IMR-90 (cell line): ENCODE results near the gene PTPRG. TPM values are rescaled to one million over a fixed set of nuclear protein-coding genes. Genes with fewer than 3 reads are reported as not detected.

Experiments used
- ATAC-seq: fragments of 200-7000 bp; cut with Tn5 transposase; 2 replicates; pipeline ENCODE4 v1.9.1; 2020; ENCODE audit warnings: low read depth, mild to moderate bottlenecking, moderate library complexity
- BruUV-seq: library from RNA; stranded (reverse); fragments of 400-500 nt; replicated peaks from 2 replicates; lab custom pipeline; 2021; lab: Mats Ljungman, UMichigan
- CTCF ChIA-PET: fragments of 300-600 bp; formaldehyde crosslinking; extraction: SDS; loops from one replicate; lab custom pipeline; 2021; ENCODE audit warnings: antibody characterized with exemption; lab: Yijun Ruan, JAX
- POLR2A ChIA-PET: fragments of 300-600 bp; sonication (Branson Sonifier 250); formaldehyde crosslinking; loops from one replicate; lab custom pipeline; 2022; ENCODE audit warnings: antibody characterized with exemption; ENCODE audit not compliant: unreplicated experiment; lab: Charles Lee
- DNase-seq: peaks from one replicate; pipeline ENCODE4 v3.0.0; 2013
- H2AFZ ChIP-seq: replicated peaks from 2 replicates; pipeline ENCODE3; 2013; ENCODE audit warnings: low read length, mild to moderate bottlenecking; ENCODE audit not compliant: poor library complexity
- H2AK5ac ChIP-seq: 2 replicates; pipeline ENCODE4 v1.6.1; 2013; ENCODE audit warnings: low read depth, low read length, inconsistent platforms
- H2AK9ac ChIP-seq: replicated peaks from 2 replicates; pipeline ENCODE3; 2013; ENCODE audit warnings: mild to moderate bottlenecking, low read depth, low read length, moderate library complexity; ENCODE audit not compliant: poor library complexity
- H2BK120ac ChIP-seq: 2 replicates; pipeline ENCODE4 v1.6.1; 2013; ENCODE audit warnings: low read depth, low read length, inconsistent platforms
- H2BK15ac ChIP-seq: 3 replicates; pipeline ENCODE4 v1.6.1; 2013; ENCODE audit warnings: low read depth, low read length, inconsistent platforms
- H2BK20ac ChIP-seq: 2 replicates; pipeline ENCODE4 v1.6.1; 2013; ENCODE audit warnings: low read depth, mild to moderate bottlenecking, inconsistent platforms, low read length, moderate library complexity
- H2BK5ac ChIP-seq: 2 replicates; pipeline ENCODE4 v1.6.1; 2013; ENCODE audit warnings: mild to moderate bottlenecking, low read depth, low read length, inconsistent platforms; ENCODE audit not compliant: poor library complexity, severe bottlenecking
- H3K14ac ChIP-seq: replicated peaks from 2 replicates; pipeline ENCODE4 v1.6.1; 2013; ENCODE audit warnings: low read depth, low read length, inconsistent platforms
- H3K18ac ChIP-seq: 2 replicates; pipeline ENCODE4 v1.6.1; 2013; ENCODE audit warnings: low read depth, low read length, control low read depth
- H3K23ac ChIP-seq: 2 replicates; pipeline ENCODE4 v1.6.1; 2013; ENCODE audit warnings: low read depth, low read length, inconsistent platforms
- H3K27ac ChIP-seq: 2 replicates; pipeline ENCODE4 v1.5.1; 2013; ENCODE audit warnings: mild to moderate bottlenecking, control low read depth, low read length; ENCODE audit not compliant: insufficient read depth
- H3K27me3 ChIP-seq: 2 replicates; pipeline ENCODE4 v1.6.1; 2013; ENCODE audit warnings: low read length; ENCODE audit not compliant: control insufficient read depth, insufficient read depth
- H3K36me3 ChIP-seq: 2 replicates; pipeline ENCODE4 v1.6.1; 2013; ENCODE audit warnings: low read length, mixed read lengths; ENCODE audit not compliant: control insufficient read depth, insufficient read depth
- H3K4ac ChIP-seq: 2 replicates; pipeline ENCODE4 v1.6.1; 2013; ENCODE audit warnings: low read depth, low read length, inconsistent platforms
- H3K4me1 ChIP-seq: 2 replicates; pipeline ENCODE4 v1.6.1; 2013; ENCODE audit warnings: low read length, mixed read lengths; ENCODE audit not compliant: control insufficient read depth, insufficient read depth
- H3K4me2 ChIP-seq: 2 replicates; pipeline ENCODE4 v1.6.1; 2013; ENCODE audit warnings: low read depth, mild to moderate bottlenecking, control low read depth, low read length, moderate library complexity
- H3K4me3 ChIP-seq: 2 replicates; pipeline ENCODE4 v1.5.1; 2013; ENCODE audit warnings: low read depth, mild to moderate bottlenecking, control low read depth, low read length, moderate library complexity; ENCODE audit not compliant: insufficient read depth
- H3K56ac ChIP-seq: 2 replicates; pipeline ENCODE4 v1.6.1; 2013; ENCODE audit warnings: low read length, inconsistent platforms; ENCODE audit not compliant: insufficient read depth; ENCODE audit errors: extremely low read depth
- H3K79me1 ChIP-seq, 2 experiments: 2 replicates each; pipeline ENCODE4 v1.6.1; 2013; ENCODE audit warnings: low read length in 2 of 2, inconsistent platforms in 1 of 2, low read depth in 1 of 2
- H3K9ac ChIP-seq: 2 replicates; pipeline ENCODE4 v1.6.1; 2013; ENCODE audit warnings: low read depth, low read length, control low read depth
- H3K9me1 ChIP-seq: 2 replicates; pipeline ENCODE4 v1.6.1; 2013; ENCODE audit warnings: low read length, inconsistent platforms; ENCODE audit not compliant: insufficient read depth
- H3K9me3 ChIP-seq: 2 replicates; pipeline ENCODE4 v1.6.1; 2013; ENCODE audit warnings: low read length; ENCODE audit not compliant: control insufficient read depth, insufficient read depth
- H4K20me1 ChIP-seq: 2 replicates; pipeline ENCODE4 v1.6.1; 2013; ENCODE audit warnings: low read length, inconsistent platforms; ENCODE audit not compliant: insufficient read depth
- H4K5ac ChIP-seq: 2 replicates; pipeline ENCODE4 v1.6.1; 2013; ENCODE audit warnings: mild to moderate bottlenecking, low read depth, low read length, control low read depth
- H4K8ac ChIP-seq, 2 experiments: 2 replicates each; pipeline ENCODE4 v1.6.1; 2013; ENCODE audit warnings: low read depth in 2 of 2, low read length in 2 of 2, control low read depth in 1 of 2, inconsistent platforms in 1 of 2
- H4K91ac ChIP-seq: 2 replicates; pipeline ENCODE4 v1.6.1; 2013; ENCODE audit warnings: low read depth, low read length, inconsistent platforms; ENCODE audit not compliant: insufficient read depth
- BHLHE40 ChIP-seq: fragments of 150-350 bp; IDR thresholded peaks from 2 replicates; pipeline ENCODE4 v1.6.1; 2016; ENCODE audit warnings: mild to moderate bottlenecking, low read depth, low read length
- CEBPB ChIP-seq: IDR thresholded peaks from 2 replicates; pipeline ENCODE4 v1.6.1; 2012; ENCODE audit warnings: low read depth, low read length, improper control_type of control experiment
- CHD1 ChIP-seq: IDR thresholded peaks from 2 replicates; pipeline ENCODE4 v1.6.1; 2012; ENCODE audit warnings: low read depth, low read length, improper control_type of control experiment
- FOS ChIP-seq: fragments of 150-350 bp; IDR thresholded peaks from 2 replicates; pipeline ENCODE4 v1.6.1; 2016; ENCODE audit warnings: low read depth, low read length
- MAFK ChIP-seq: IDR thresholded peaks from 2 replicates; pipeline ENCODE4 v1.6.1; 2012; ENCODE audit warnings: low read depth, low read length, improper control_type of control experiment
- MAZ ChIP-seq: IDR thresholded peaks from 2 replicates; pipeline ENCODE4 v1.6.1; 2012; ENCODE audit warnings: low read depth, mild to moderate bottlenecking, low read length, improper control_type of control experiment, moderate library complexity, borderline replicate concordance
- NFE2L2 ChIP-seq: fragments of 150-350 bp; IDR thresholded peaks from 2 replicates; pipeline ENCODE4 v1.6.1; 2016; ENCODE audit warnings: low read depth, mild to moderate bottlenecking, low read length
- POLR2A ChIP-seq: IDR thresholded peaks from 2 replicates; pipeline ENCODE4 v1.6.1; 2012; ENCODE audit warnings: mild to moderate bottlenecking, low read depth, low read length
- RAD21 ChIP-seq: IDR thresholded peaks from 2 replicates; pipeline ENCODE4 v1.6.1; 2012; ENCODE audit warnings: low read length, improper control_type of control experiment
- RCOR1 ChIP-seq: IDR thresholded peaks from 2 replicates; pipeline ENCODE4 v1.6.1; 2012; ENCODE audit warnings: mild to moderate bottlenecking, low read length, improper control_type of control experiment; ENCODE audit not compliant: insufficient replicate concordance
- RFX5 ChIP-seq: IDR thresholded peaks from 2 replicates; pipeline ENCODE4 v1.8.0; 2012; ENCODE audit warnings: low read depth, mild to moderate bottlenecking, low read length, moderate library complexity
- SMC3 ChIP-seq: fragments of 150-350 bp; IDR thresholded peaks from 2 replicates; pipeline ENCODE4 v1.6.1; 2016; ENCODE audit warnings: low read depth, mild to moderate bottlenecking, antibody characterized with exemption, low read length, moderate library complexity
- WGBS, 2 experiments: methylation state at CpG; one replicate each; pipeline versions ENCODE4 v1.1.5 to v1.1.7; 2013; ENCODE audit warnings: missing lambda C conversion rate in 2 of 2; ENCODE audit not compliant: insufficient read length in 1 of 2; ENCODE audit errors: extremely low coverage in 2 of 2; 5-methylcytosine and 5-hydroxymethylcytosine counted together
- dilution Hi-C: fragments of 300-500 bp; cut with HindIII; formaldehyde crosslinking; loops from one replicate; pipeline ENCODE4 v1.14.3; 2018; ENCODE audit warnings: low sequenced_read_pairs; ENCODE audit not compliant: unreplicated experiment
- in situ Hi-C: fragments of 300-500 bp; cut with MboI; formaldehyde crosslinking; loops from 3 replicates; pipeline ENCODE4 v1.14.3; 2019; ENCODE audit warnings: low sequenced_read_pairs, inconsistent platforms, mixed read lengths
- intact Hi-C: fragments of 100-400 bp; cut with micrococcal nuclease; formaldehyde crosslinking; loops from 2 replicates; pipeline ENCODE4 v1.10.0; 2022
- polyA plus RNA-seq, 3 experiments: library from polyadenylated mRNA; depleted of rRNA; stranded (reverse); fragments of >200 nt; gene quantifications; 2 replicates each; pipeline ENCODE4 v1.2.3, GENCODE V29; 2012; ENCODE audit warnings: low replicate concordance in 1 of 3
- total RNA-seq: library from RNA; depleted of rRNA; stranded (reverse); fragments of >200 nt; gene quantifications from 2 replicates; pipeline ENCODE4 v1.2.3, GENCODE V29; 2012
- TF ChIP-seq, protein P1 (sequence below): conservative IDR thresholded peaks from 2 replicates; pipeline ENCODE4 v1.5.1; 2012; ENCODE audit warnings: mild to moderate bottlenecking, low read depth, low read length, improper control_type of control experiment
- TF ChIP-seq, protein P2 (sequence below): fragments of 150-350 bp; IDR thresholded peaks from 2 replicates; pipeline ENCODE4 v1.6.1; 2016; ENCODE audit warnings: low read depth, mild to moderate bottlenecking, low read length, moderate library complexity, borderline replicate concordance
- TF ChIP-seq, protein P3 (sequence below): fragments of 150-350 bp; IDR thresholded peaks from 2 replicates; pipeline ENCODE4 v1.6.1; 2017; ENCODE audit warnings: mild to moderate bottlenecking, antibody characterized with exemption, low read length, low read depth

The PTPRG gene
- total and polyA plus RNA-seq, 2 of the 4 experiments (the other 2 are of a cell fraction) = 7.7 to 31.0 TPM

- no peaks in the 10 kb centered on the region for H3K4me1 ChIP-seq
- no peak overlapping the region for H3K4me2 ChIP-seq
- CTCF ChIA-PET = interaction anchor here (0.5 to 1.1 kb wide), 2 partner anchors 9 to 591 kb away, joined by 3 to 4 read pairs; no protein-coding TSS in a partner anchor
- no peak overlapping the region for H3K18ac ChIP-seq
- no peaks in the 10 kb centered on the region for H3K9me3 ChIP-seq
- peaks cover 15% of the 10 kb centered on the region for H3K36me3 ChIP-seq
- no peak overlapping the region for H4K8ac ChIP-seq
- in situ Hi-C loops = no loop called here
- H3K27me3 ChIP-seq = no peaks in the 10 kb centered on the region
- ATAC-seq = no peak
- no peak for DNase-seq
- H3K27ac ChIP-seq = no peak overlapping the region
- TF ChIP-seq RFX5 (no peak), MAFK (no peak), SMC3 (no peak), CHD1 (no peak), BHLHE40 (no peak), CEBPB (no peak), FOS (no peak), MAZ (no peak), NFE2L2 (no peak), RAD21 (no peak), RCOR1 (no peak), POLR2A (no peak)
- TF ChIP-seq, protein P1, sequence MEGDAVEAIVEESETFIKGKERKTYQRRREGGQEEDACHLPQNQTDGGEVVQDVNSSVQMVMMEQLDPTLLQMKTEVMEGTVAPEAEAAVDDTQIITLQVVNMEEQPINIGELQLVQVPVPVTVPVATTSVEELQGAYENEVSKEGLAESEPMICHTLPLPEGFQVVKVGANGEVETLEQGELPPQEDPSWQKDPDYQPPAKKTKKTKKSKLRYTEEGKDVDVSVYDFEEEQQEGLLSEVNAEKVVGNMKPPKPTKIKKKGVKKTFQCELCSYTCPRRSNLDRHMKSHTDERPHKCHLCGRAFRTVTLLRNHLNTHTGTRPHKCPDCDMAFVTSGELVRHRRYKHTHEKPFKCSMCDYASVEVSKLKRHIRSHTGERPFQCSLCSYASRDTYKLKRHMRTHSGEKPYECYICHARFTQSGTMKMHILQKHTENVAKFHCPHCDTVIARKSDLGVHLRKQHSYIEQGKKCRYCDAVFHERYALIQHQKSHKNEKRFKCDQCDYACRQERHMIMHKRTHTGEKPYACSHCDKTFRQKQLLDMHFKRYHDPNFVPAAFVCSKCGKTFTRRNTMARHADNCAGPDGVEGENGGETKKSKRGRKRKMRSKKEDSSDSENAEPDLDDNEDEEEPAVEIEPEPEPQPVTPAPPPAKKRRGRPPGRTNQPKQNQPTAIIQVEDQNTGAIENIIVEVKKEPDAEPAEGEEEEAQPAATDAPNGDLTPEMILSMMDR = no peak
- TF ChIP-seq, protein P2, sequence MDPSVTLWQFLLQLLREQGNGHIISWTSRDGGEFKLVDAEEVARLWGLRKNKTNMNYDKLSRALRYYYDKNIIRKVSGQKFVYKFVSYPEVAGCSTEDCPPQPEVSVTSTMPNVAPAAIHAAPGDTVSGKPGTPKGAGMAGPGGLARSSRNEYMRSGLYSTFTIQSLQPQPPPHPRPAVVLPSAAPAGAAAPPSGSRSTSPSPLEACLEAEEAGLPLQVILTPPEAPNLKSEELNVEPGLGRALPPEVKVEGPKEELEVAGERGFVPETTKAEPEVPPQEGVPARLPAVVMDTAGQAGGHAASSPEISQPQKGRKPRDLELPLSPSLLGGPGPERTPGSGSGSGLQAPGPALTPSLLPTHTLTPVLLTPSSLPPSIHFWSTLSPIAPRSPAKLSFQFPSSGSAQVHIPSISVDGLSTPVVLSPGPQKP = no peak
- TF ChIP-seq, protein P3, sequence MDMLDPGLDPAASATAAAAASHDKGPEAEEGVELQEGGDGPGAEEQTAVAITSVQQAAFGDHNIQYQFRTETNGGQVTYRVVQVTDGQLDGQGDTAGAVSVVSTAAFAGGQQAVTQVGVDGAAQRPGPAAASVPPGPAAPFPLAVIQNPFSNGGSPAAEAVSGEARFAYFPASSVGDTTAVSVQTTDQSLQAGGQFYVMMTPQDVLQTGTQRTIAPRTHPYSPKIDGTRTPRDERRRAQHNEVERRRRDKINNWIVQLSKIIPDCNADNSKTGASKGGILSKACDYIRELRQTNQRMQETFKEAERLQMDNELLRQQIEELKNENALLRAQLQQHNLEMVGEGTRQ = no peak
- dilution Hi-C loops = no loop called here
- H3K56ac ChIP-seq = no peak overlapping the region
- no peaks in the 10 kb centered on the region for H3K9me1 ChIP-seq
- H2BK120ac ChIP-seq = no peak overlapping the region
- intact Hi-C loops = no loop called here
- no peak overlapping the region for H4K5ac ChIP-seq
- no CpG with 5 or more reads among the region's 5 CpGs for WGBS, 2 experiments
- H4K20me1 ChIP-seq = no peaks in the 10 kb centered on the region
- no peak overlapping the region for H2BK15ac ChIP-seq
- H3K79me1 ChIP-seq = no peaks in the 10 kb centered on the region; a peak in 1 of 4 replicates
- H2BK5ac ChIP-seq = no peak overlapping the region
- no peak overlapping the region for H3K4ac ChIP-seq
- H4K91ac ChIP-seq = no peak overlapping the region
- H3K14ac ChIP-seq = no peak overlapping the region
- POLR2A ChIA-PET = no interaction called here
- no peak overlapping the region for H3K23ac ChIP-seq
- H2AFZ ChIP-seq = no peak overlapping the region
- no TSS peak for BruUV-seq
- no peak overlapping the region for H2AK9ac ChIP-seq
- no peak overlapping the region for H2BK20ac ChIP-seq
- no peak overlapping the region for H3K9ac ChIP-seq
- no peak overlapping the region for H3K4me3 ChIP-seq
- no peak overlapping the region for H2AK5ac ChIP-seq
Measured at GRCh38 chr3:62192891-62193290, 631.5 kb downstream of the PTPRG start.
